GM23338 (cell line): ENCODE data around the gene HLA-DOA. TPM values are rescaled to one million over a fixed set of nuclear protein-coding genes. Genes with fewer than 3 reads are reported as not detected.
A peak's percentile ranks its signal among the peaks of the same experiment; 100 is the strongest.

Experiments used
- ATAC-seq: fragments of 200-7000 bp; cut with Tn5 transposase; 3 replicates; pipeline ENCODE4 v1.9.1; 2020
- DNase-seq: peaks from one replicate; pipeline ENCODE4 v3.0.0-alpha.2; 2015; ENCODE audit warnings: low spot score
- H2AFZ ChIP-seq: fragments of 200-600 bp; sonication (generic); 2 replicates; pipeline ENCODE4 v1.8.0; 2016; ENCODE audit warnings: antibody characterized with exemption, mild to moderate bottlenecking, moderate library complexity
- H3F3A ChIP-seq: fragments of 200-600 bp; sonication (generic); replicated peaks from 2 replicates; pipeline ENCODE4 v1.8.0; 2017; ENCODE audit warnings: antibody characterized with exemption, mixed run types, low read depth
- H3K27ac ChIP-seq: fragments of 200-600 bp; sonication (generic); 2 replicates; pipeline ENCODE4 v1.6.1; 2016; ENCODE audit warnings: low read depth
- H3K27me3 ChIP-seq: fragments of 200-600 bp; sonication (generic); 2 replicates; pipeline ENCODE4 v1.8.0; 2016; ENCODE audit warnings: mild to moderate bottlenecking, mixed run types, moderate library complexity; ENCODE audit not compliant: insufficient read depth
- H3K36me3 ChIP-seq: fragments of 200-600 bp; sonication (generic); 2 replicates; pipeline ENCODE4 v1.8.0; 2016; ENCODE audit warnings: mild to moderate bottlenecking; ENCODE audit not compliant: insufficient read depth
- H3K4me1 ChIP-seq: fragments of 200-600 bp; sonication (generic); 2 replicates; pipeline ENCODE4 v1.8.0; 2016; ENCODE audit warnings: mild to moderate bottlenecking, moderate library complexity; ENCODE audit not compliant: insufficient read depth
- H3K4me2 ChIP-seq: fragments of 200-600 bp; sonication (generic); 2 replicates; pipeline ENCODE4 v1.7.1; 2017; ENCODE audit warnings: mixed run types
- H3K4me3 ChIP-seq: fragments of 200-600 bp; sonication (generic); 2 replicates; pipeline ENCODE4 v1.6.1; 2016; ENCODE audit warnings: mixed run types
- H3K79me2 ChIP-seq: fragments of 200-600 bp; sonication (generic); replicated peaks from 2 replicates; pipeline ENCODE4 v1.8.0; 2017; ENCODE audit warnings: mild to moderate bottlenecking; ENCODE audit not compliant: insufficient read depth
- H3K9me2 ChIP-seq: fragments of 200-600 bp; sonication (generic); 2 replicates; pipeline ENCODE4 v1.8.0; 2017; ENCODE audit not compliant: insufficient read depth
- H4K20me1 ChIP-seq: fragments of 200-600 bp; sonication (generic); replicated peaks from 2 replicates; pipeline ENCODE4 v1.8.0; 2017; ENCODE audit warnings: mild to moderate bottlenecking; ENCODE audit not compliant: insufficient read depth
- H3K27ac Mint-ChIP-seq: 2 replicates; pipeline ENCODE4 v1.8.0; 2020; ENCODE audit warnings: inconsistent platforms, mild to moderate bottlenecking, moderate library complexity, mixed read lengths
- H3K27me3 Mint-ChIP-seq: 3 replicates; pipeline ENCODE4 v1.8.0; 2022; ENCODE audit warnings: low read depth, mild to moderate bottlenecking, moderate library complexity, mixed read lengths, inconsistent platforms; ENCODE audit not compliant: insufficient read depth, poor library complexity
- H3K36me3 Mint-ChIP-seq: 3 replicates; pipeline ENCODE4 v1.8.0; 2021; ENCODE audit warnings: low read depth, mild to moderate bottlenecking, inconsistent platforms, moderate library complexity, mixed read lengths
- H3K4me1 Mint-ChIP-seq: 3 replicates; pipeline ENCODE4 v1.8.0; 2020; ENCODE audit warnings: mild to moderate bottlenecking, inconsistent platforms, mixed read lengths
- H3K4me3 Mint-ChIP-seq: 3 replicates; pipeline ENCODE4 v1.8.0; 2021; ENCODE audit warnings: moderate library complexity, mild to moderate bottlenecking, inconsistent platforms, mixed read lengths
- H3K9me3 Mint-ChIP-seq: 3 replicates; pipeline ENCODE4 v1.8.0; 2020; ENCODE audit warnings: moderate library complexity, mild to moderate bottlenecking, inconsistent platforms, mixed read lengths
- CREB1 ChIP-seq: fragments of 250-450 bp; sonication (Bioruptor Pico); IDR thresholded peaks from 2 replicates; pipeline ENCODE4 v1.5.0; 2020; ENCODE audit warnings: low read depth, mild to moderate bottlenecking, moderate library complexity
- CTCF ChIP-seq, 2 experiments: fragments of 200-600 bp in 1 of 2; sonication (generic) in 1 of 2; conservative IDR thresholded peaks; 2 replicates each; pipeline versions ENCODE4 v1.5.1 to v1.6.1; 2016 to 2017; ENCODE audit warnings: antibody characterized with exemption in 2 of 2, low read depth in 2 of 2, mild to moderate bottlenecking in 2 of 2, moderate library complexity in 1 of 2
- ETS1 ChIP-seq: IDR thresholded peaks from 2 replicates; pipeline ENCODE4 v1.6.1; 2016; ENCODE audit warnings: antibody characterized with exemption
- EZH2 ChIP-seq: fragments of 200-600 bp; sonication (generic); IDR thresholded peaks from one replicate; pipeline ENCODE4 v1.8.0; 2017; ENCODE audit warnings: antibody characterized with exemption, mild to moderate bottlenecking, low read depth; ENCODE audit not compliant: unreplicated experiment
- EZH2phosphoT487 ChIP-seq: fragments of 200-600 bp; sonication (generic); IDR thresholded peaks from one replicate; pipeline ENCODE4 v1.8.1; 2018; ENCODE audit warnings: antibody characterized with exemption; ENCODE audit not compliant: unreplicated experiment
- JUNB ChIP-seq: IDR thresholded peaks from one replicate; pipeline ENCODE4 v1.6.1; 2016; ENCODE audit warnings: antibody characterized with exemption; ENCODE audit not compliant: unreplicated experiment
- NANOG ChIP-seq: IDR thresholded peaks from 2 replicates; pipeline ENCODE4 v1.6.1; 2016; ENCODE audit warnings: antibody characterized with exemption, borderline replicate concordance
- POLR2AphosphoS5 ChIP-seq: IDR thresholded peaks from 2 replicates; pipeline ENCODE4 v1.6.1; 2016; ENCODE audit warnings: antibody characterized with exemption, low read depth
- REST ChIP-seq: IDR thresholded peaks from one replicate; pipeline ENCODE4 v1.6.1; 2018; ENCODE audit warnings: antibody characterized with exemption; ENCODE audit not compliant: unreplicated experiment
- ZNF114 ChIP-seq: fragments of 250-450 bp; sonication (Bioruptor Pico); IDR thresholded peaks from 2 replicates; pipeline ENCODE4 v1.5.0; 2020; ENCODE audit warnings: mild to moderate bottlenecking, moderate library complexity
- ZNF331 ChIP-seq: fragments of 250-450 bp; sonication (Bioruptor Pico); IDR thresholded peaks from 2 replicates; pipeline ENCODE4 v1.5.0; 2020; ENCODE audit warnings: low read depth, mild to moderate bottlenecking, moderate library complexity
- polyA plus RNA-seq: library from polyadenylated mRNA; unstranded; fragments of >200 nt; fragmentation: Nextera tagmentation; extraction: Ambion mirVana; gene quantifications from 2 replicates; pipeline ENCODE4 v1.2.1, GENCODE V29; 2016
- total RNA-seq: library from RNA; depleted of rRNA; stranded (reverse); fragments of >200 nt; shearing (Covaris generic); gene quantifications from 2 replicates; pipeline ENCODE4 v1.2.3, GENCODE V29; 2014

The HLA-DOA gene
- total and polyA plus RNA-seq, 2 experiments from 2014 or later, result 4.8 to 30.5 TPM

GRCh38 chr6:32967151-32968091 lies 42.0 kb downstream of the HLA-DOA start:
- DNase-seq (peak; percentile 73), ATAC-seq (peak; percentile 0; the same call in 2 of the 3 replicates)
- no peaks in the 10 kb centered on the region; the same call in 1 of the 2 replicates for H3K36me3 ChIP-seq
- peaks cover 5% of the 10 kb centered on the region; the same call in 1 of the 2 replicates for H3K4me1 ChIP-seq
- H3K9me2 ChIP-seq, result no peaks in the 10 kb centered on the region
- H4K20me1 ChIP-seq, result peaks cover under 1% of the 10 kb centered on the region
- H3K79me2 ChIP-seq, result peaks cover 35% of the 10 kb centered on the region
- Mint-ChIP-seq H3K4me3 (peak overlapping the region; percentile 98), H3K36me3 (peaks cover 29% of the 10 kb centered on the region), H3K4me1 (peaks cover 11% of the 10 kb centered on the region), H3K9me3 (no peaks in the 10 kb centered on the region; the same call in 1 of the 3 replicates), H3K27me3 (peaks cover 28% of the 10 kb centered on the region), H3K27ac (peak overlapping the region; percentile 60)
- peak overlapping the region; percentile 100 for H3K4me2 ChIP-seq
- H3K27ac ChIP-seq, result 0 out of 2 replicates have a peak overlapping the region, but pooled peaks have one; percentile 100
- H2AFZ ChIP-seq, result 0 out of 2 replicates have a peak overlapping the region, but pooled peaks have one; percentile 21
- TF ChIP-seq JUNB (no peak), CTCF (conservative IDR thresholded peaks at IDR 0.05; ENCODE audit: low read depth in 2 of 2) (peak in 1 of 2 experiments; percentile 58)
- peaks cover 18% of the 10 kb centered on the region for H3F3A ChIP-seq
- peak overlapping the region; percentile 99 for H3K4me3 ChIP-seq
- no peaks in the 10 kb centered on the region for H3K27me3 ChIP-seq

GRCh38 chr6:32964776-32965175 lies 44.6 kb downstream of the HLA-DOA start:
- DNase-seq (no peak), ATAC-seq (no peak)
- Histone ChIP-seq H3K4me2 (no peak overlapping the region), H3K27me3 (no peaks in the 10 kb centered on the region), H3F3A (peaks cover 9% of the 10 kb centered on the region), H3K79me2 (peaks cover 21% of the 10 kb centered on the region), H4K20me1 (no peaks in the 10 kb centered on the region; the same call in none of the 2 replicates), H3K27ac (no peak overlapping the region), H3K36me3 (no peaks in the 10 kb centered on the region), H3K4me3 (no peak overlapping the region), H3K9me2 (no peaks in the 10 kb centered on the region), H3K4me1 (peaks cover 5% of the 10 kb centered on the region; the same call in 1 of the 2 replicates), H2AFZ (no peak overlapping the region)
- H3K4me1 Mint-ChIP-seq, result peaks cover 11% of the 10 kb centered on the region
- no peak overlapping the region for H3K27ac Mint-ChIP-seq
- no peaks in the 10 kb centered on the region for H3K9me3 Mint-ChIP-seq
- peaks cover 6% of the 10 kb centered on the region for H3K36me3 Mint-ChIP-seq
- H3K4me3 Mint-ChIP-seq, result no peak overlapping the region
- H3K27me3 Mint-ChIP-seq, result peaks cover 5% of the 10 kb centered on the region
- no peak for TF ChIP-seq CREB1 (CRISPR knock-in tag)
- TF ChIP-seq JUNB, result no peak
- TF ChIP-seq EZH2, result no peak
- TF ChIP-seq CTCF (conservative IDR thresholded peaks at IDR 0.05; ENCODE audit: low read depth in 2 of 2), result no peak
- TF ChIP-seq NANOG, result no peak
- TF ChIP-seq EZH2phosphoT487, result no peak
- TF ChIP-seq POLR2AphosphoS5, result no peak
- TF ChIP-seq ZNF331 (CRISPR knock-in tag), result no peak
- no peak for TF ChIP-seq ZNF114
- no peak for TF ChIP-seq ETS1
- TF ChIP-seq REST, result no peak
